GM21576 (cell line): ENCODE results near the gene YY1.
"Not testable (repeated sequence)": the region's sequence is repeated elsewhere in the genome, so short reads cannot be mapped to it uniquely, and the experiment has no call there.

ENCODE experiments used
- ATAC-seq: cut with Tn5 transposase; IDR thresholded peaks from one replicate; pipeline ENCODE4 v1.9.1; 2021; ENCODE audit warnings: mild to moderate bottlenecking, moderate library complexity; ENCODE audit not compliant: unreplicated experiment

The YY1 gene

DNA sequence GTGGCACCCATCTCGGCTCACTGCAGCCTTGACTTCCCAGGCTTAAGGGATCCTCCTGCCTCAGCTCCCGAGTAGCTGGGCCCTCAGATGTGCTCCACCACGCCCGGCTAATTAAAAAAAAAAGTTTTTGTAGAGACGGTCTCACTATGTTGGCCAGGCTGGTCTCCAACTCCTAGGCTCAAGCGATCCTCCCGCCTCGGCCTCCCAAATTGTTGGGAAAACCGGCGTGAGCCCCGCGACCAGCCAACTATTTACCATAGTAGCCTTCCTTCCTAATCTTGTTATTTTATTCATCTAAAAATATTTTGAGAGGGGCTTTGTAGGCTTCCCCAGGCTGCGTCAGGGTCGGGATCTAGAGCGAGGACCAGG lies 25.4 kb upstream of the YY1 start:
- no peak for ATAC-seq

DNA sequence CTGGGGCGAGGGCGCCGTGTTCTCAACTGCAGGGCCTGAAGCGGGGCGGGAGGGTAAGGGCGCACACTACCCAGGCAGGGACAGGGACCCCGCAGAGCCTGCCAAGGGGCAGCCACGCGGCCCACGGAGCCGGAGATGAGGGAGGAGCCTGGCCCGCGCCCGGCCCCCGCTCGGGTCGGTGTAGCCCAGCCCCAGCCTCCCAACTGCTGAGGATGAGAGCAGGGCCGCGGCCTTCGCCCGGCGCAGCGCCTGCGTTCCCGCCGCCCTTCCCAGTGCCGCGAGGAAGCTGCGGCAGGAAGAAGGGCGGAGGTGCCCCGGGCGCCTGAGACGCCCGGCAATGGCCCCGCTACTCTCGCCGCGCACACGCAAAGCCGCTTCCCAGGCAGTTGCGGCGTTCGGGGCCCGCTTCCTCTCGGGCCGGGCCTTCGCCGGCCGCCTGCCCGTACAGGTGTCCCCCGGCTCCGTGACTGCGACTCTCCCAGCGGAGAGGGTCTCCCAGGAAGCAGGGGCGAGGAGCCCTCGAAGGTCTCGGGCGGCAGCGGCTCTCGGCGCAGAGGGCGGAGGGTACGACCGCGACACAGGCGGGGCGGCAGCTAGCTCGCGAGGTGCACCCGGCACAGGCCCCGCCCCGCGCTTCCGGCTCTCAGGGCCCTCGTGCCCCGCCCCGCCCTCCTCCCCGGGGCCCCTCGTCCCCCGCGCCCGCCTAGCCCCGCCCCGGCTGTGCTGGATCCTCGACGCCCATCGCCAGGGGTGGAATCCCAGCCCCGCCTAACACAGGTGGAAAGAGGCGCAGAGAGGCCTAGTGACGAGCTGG lies 24.8 kb upstream of the YY1 start:
- ATAC-seq, result peak; percentile 93

DNA sequence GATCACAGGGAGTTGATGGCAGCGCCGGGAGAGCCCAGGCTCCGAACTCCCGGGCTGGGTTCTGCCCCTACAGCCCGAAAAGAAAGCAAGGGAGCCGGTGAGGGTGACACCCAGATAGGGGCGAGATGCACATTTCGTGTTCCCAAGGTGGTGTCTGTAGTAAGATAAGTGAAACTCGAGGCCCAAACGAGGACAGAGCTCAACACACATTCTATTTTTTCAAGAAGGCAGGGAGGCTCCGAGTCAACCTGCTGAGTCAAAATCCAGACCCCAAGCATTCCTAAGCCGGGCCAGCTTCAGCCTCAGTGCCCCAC lies 24.2 kb upstream of the YY1 start:
- no peak for ATAC-seq

DNA sequence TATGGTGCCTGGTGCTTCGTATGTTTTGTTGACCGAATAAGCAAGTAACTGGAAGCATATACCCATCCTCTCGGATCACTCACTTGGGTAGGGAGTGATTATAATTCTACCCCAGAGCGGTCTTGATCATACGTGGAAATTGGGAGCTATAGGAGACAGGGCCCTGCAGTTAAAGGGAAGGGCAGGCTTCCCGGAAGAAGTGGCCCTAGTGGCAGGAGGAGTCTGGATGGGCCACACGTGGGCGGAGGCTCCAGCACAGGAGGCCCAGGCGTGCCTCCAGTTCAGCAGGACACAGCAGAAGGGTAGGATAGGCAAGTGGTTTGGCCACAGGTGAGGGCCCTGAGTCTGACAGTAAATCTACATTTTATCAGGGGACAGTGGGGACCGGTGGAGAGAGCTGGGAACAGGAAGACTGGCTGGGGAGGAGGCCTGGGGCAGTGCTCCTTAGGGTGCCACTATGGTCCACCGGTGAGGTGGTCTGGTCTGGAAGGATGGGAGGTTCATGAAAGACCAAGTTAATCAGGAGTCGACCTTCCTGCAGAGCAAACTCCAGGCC lies 23.5 kb upstream of the YY1 start:
- no peak for ATAC-seq

DNA sequence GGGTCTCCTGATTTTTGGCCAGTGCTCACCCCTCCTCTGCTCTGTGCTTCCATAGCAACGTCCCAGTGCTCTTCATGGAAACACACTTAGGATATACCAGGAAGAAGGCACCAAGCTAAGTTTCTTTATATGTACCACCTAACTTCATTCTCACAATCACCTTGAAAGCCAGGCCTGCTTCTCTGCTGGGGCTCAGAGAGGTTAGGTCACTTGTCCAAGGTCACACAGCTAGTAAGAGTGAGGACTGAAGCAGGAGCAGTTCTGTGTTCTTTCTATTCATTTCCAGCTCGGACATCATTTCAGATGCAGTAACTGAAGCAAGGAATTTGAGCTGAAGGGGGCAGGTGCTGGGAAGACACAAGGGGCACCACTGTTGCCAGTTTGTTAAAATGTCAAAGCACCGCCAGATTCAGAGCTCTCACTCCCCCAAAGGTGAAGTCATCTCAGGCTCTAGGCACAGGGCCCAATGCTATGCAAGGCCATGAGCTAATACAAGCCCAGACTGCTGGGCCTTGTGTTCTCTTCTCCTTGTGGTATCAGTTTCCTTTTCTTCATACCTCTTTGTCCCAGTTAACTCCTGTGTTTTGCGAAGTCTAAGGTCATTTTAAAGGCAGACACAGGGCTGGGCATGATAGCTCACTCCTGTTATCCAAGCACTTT lies 19.7 kb upstream of the YY1 start:
- no peak for ATAC-seq

DNA sequence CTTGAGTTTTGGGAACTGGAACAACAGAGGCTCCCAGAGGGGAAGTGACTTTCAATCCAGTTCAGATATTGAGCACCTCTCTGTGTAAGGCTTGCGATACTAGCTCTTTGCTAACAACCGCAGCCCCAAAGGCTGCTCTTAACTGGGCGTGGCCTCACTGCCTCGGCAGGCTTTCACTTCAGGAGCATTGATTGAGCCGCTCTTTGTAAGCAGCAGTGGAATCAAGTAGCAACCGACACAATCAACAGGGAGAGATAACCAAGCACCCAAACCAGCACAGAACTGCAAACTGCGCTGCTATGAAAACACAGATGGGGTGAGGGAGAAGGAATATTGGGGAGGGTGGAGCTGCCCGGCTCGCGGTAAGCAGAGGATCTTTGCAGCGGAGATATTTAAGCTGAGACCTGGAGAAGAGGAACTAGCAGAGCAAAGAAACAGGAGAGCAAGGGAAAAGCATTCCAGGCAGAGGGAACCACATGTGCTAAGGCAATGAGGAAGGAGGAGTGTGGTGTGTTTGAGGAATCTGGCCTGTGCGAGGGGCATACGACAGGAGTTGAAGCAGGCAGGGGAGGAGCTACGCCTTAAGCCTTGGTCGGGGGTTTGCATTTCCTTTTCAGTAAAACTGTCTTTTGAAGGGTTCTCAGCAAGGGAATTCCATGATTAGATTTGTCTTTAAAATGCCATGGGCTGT lies 17.3 kb upstream of the YY1 start:
- peak; percentile 94 for ATAC-seq

DNA sequence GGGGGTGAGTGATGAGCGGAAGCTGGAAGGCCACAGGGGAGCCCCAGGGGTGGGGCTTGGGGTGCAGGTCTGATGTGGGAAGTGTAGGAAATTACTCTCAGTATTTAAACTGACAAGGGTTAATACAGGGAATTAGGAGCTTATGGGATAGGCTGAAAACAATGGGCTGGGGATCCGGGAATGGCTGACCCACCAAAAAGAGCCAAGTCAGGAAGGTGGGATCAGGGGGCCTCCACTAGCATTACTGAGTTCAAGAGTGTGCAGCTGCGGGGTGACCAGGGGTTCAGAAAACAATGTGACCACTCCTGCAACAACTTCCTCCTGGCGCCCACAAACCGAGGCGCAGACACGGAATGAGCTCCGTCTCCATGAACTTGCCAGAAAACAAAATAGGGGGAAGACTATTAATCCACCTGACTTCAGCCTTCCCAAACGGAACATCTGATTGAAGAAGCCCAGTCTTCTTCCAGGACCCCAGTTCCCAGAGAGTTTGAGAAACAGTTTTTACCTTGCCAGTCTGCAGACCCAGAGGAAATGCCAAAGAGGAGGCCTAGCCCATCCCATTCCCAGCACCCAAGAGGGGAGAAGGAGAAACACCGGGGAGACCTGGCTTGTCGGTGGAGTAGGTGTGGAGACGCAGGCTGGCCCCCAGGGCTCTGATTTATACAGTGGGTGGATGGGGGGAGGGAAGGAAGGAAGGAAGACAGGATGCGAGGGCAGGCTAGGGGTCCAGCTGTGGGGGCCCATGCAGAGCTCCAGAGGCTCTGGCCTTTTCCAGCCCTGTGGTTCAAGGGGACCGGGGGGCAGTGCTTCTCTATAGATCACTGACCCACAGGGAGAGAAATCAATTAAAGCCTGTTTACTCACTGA lies 16.5 kb upstream of the YY1 start:
- peak; percentile 32 for ATAC-seq

DNA sequence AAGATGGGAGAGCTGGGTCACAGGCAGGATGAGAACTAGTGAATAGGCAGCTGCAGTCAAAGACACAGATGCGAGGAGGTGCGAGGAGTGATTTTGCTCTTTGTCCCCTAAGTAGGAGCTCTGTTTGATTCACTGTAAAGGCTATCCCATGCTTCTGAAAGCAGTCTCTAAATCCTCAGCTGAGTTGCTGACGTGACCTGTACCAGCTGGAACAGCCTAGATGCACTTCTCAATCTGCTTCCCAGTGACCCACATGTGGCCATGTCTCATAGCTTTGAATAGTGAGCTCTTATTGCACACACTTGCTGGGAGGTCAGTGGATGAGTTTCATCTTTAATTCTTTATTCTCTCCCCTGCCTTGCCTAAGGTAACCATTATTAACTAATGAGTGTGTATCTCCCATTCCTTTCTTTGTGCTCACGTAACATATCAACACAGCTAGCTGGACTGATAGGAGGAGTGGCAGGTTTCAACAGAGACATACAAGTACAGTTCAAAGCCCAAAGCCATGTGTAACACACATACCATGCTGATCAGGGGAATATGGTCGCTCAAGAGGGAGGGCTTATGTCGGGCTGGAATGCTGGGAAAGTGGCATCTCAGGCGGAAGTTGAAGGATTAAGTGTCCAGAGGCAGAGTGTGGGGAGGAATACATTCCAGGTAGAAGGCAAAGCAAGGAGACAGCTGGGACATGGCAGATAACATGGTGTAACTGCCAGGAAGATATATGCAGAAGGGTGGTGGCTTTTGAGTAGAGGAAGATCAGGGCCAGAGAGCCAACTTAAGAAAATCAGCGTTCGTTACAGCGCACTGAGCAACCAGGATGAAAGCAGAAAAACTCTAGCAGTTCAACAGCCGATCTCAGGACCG lies 15.4 kb upstream of the YY1 start:
- no peak for ATAC-seq

DNA sequence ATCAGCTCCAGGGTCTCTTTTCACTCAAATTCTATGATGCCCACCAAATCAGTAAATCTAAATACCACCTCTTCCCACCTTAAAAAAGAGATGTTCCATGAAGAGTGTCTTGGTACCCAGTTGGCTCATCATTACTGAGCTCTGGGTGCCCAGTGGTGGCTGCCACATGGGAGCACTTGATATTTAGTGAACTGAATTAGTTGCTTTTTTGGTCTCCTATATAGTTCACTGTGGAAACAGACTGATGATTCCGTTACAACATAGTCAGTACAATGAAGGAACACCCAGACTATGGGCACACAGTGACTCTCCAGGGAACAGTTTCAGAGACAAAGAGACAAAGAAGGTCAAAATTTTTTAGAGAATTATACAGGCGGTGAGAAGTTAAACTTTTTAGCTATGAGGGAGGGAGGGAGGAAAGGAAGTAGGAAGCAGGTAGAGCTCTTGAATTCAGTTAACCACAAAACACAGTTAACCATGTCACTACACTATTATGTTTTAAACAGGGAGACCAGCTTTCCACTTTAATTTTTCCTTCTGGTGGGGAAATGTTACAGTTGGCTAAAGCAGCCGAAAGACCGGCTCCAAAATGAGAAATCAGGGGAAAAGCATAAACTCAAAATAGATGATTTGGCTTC lies 14.6 kb upstream of the YY1 start:
- no peak for ATAC-seq

DNA sequence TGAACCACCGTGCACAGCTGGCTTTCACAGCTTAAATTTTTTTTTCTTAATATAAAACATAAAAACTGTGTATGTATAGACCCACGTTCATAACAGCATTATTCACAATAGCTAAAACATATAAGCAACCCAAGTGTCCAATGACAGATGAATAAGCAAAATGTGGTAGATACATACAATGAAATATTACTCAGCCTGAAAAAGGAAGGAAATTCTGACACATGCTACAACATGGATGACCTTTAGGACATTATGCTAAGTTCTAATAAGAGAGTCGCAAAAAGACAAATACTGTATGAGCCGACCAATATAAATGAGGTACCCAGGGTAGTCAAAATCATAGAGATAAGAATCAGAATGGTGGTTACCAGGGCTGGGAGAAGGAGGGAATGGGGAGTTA lies 13.8 kb upstream of the YY1 start:
- ATAC-seq, result no peak

DNA sequence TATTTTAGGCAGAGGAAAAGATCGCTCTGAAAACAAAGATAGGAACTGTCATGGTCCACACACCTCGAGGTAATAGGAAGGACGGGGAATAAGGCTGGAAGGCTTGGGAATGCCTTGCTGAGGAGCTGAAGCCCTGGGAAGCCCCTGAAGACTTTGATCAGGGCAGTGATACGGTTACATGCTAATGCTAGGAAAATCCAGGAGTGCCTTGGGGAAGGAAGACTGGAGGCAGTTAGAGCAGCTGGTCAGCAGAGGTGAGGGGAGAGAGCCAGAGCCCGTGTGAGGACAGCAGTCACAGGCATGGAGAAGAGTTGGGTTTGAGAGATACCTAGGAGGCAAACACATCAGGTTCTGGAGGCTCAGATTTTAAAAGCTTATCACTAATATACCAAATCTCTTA lies 8.6 kb upstream of the YY1 start:
- ATAC-seq, result no peak

DNA sequence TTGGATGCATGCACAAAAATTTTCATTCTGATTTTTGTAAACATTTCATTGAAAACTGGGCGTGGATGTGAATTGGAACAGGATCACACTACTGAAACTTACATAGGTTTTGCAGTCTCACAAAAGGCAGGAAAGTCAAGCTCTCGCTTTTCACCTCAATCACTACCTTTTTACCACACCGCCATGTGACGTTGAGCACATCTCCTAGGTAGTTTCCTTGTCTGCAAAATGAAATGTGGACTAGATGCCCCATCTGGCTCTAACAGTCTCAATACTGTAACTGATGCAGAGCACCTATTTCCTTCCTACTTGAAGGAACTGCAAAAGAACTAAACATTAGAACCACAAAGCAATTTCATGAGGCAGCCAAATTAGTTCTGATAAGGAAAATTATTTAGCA lies 4.4 kb upstream of the YY1 start:
- no peak for ATAC-seq

DNA sequence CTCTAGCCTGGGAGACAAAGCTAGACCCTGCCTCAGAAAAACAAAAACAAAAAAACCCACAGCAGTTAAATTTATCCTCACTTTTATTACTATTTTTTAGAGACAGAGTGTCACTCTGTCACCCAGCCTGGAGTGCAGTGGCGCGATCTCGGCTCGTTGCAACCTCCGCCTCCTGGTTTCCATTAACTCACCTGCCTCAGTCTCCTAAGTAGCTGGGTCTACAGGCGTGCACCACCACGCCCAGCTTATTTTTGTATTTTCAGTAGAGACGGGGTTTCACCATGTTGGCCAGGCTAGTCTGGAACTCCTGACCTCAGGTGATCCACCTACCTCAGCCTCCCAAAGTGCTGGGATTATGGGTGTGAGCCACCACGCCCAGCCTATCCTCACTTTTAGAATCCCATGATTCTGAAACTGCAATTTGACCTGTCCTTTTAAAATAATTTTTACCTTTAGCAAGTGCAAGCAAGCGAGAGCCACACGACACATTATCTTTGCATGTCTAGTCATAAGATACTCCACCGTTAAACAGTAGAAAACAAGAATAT lies 2.6 kb upstream of the YY1 start:
- not testable (repeated sequence) for ATAC-seq

DNA sequence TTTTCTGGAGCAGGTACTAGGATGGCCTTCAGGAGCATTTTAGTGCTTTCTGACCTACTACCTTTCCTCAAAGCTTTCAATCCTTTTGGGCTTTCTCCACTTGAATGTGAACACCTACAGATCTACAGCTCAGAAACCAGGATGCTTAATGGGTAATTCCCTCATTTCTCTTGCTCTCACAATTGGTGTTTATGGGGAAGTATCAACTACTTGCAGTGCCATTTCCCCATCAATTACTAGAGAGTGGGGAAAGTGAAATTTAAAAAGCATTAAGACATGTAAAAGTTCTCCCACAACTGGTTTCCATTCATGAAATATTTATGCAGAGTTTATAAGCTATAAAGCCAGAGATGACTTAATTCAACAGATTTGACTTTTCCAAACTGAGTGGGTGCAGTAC lies 2.1 kb upstream of the YY1 start:
- no peak for ATAC-seq

DNA sequence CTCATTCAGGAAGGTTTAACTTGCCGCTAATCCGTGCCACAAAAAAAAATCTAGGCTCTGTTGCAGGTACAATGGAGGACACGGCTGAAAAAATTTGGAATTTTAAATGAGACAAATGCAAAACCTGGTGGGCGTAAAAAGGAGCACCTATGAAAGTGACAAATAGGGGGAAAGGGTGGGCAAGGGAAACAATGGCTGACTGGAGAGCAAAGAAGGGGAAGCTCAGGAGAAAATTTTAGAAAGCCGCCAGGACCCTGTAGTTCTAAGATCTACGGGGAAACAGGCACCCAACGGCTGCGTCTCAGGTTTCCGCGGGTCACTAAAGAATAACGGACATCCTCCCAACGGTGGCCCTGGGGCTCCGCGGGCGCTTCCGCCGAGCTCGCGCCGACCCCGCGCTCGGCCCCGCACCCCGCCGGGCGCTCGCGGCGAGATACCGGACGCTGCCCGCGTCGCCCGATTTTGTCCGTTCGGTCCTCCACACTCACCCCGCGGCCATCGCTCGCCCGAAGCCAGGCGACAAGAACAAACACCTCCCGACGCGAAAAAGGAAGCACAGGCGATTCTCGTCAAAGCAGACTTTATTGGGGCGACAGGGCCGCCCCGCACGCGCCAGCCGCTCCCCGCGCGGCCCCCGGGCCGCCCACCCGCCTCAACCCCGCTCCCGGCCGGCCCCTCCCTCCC lies 1.1 kb upstream of the YY1 start:
- no peak for ATAC-seq

DNA sequence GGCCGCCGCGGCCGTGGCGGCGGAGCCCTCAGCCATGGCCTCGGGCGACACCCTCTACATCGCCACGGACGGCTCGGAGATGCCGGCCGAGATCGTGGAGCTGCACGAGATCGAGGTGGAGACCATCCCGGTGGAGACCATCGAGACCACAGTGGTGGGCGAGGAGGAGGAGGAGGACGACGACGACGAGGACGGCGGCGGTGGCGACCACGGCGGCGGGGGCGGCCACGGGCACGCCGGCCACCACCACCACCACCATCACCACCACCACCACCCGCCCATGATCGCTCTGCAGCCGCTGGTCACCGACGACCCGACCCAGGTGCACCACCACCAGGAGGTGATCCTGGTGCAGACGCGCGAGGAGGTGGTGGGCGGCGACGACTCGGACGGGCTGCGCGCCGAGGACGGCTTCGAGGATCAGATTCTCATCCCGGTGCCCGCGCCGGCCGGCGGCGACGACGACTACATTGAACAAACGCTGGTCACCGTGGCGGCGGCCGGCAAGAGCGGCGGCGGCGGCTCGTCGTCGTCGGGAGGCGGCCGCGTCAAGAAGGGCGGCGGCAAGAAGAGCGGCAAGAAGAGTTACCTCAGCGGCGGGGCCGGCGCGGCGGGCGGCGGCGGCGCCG lies 381 bp downstream of the YY1 start:
- ATAC-seq, result no peak

DNA sequence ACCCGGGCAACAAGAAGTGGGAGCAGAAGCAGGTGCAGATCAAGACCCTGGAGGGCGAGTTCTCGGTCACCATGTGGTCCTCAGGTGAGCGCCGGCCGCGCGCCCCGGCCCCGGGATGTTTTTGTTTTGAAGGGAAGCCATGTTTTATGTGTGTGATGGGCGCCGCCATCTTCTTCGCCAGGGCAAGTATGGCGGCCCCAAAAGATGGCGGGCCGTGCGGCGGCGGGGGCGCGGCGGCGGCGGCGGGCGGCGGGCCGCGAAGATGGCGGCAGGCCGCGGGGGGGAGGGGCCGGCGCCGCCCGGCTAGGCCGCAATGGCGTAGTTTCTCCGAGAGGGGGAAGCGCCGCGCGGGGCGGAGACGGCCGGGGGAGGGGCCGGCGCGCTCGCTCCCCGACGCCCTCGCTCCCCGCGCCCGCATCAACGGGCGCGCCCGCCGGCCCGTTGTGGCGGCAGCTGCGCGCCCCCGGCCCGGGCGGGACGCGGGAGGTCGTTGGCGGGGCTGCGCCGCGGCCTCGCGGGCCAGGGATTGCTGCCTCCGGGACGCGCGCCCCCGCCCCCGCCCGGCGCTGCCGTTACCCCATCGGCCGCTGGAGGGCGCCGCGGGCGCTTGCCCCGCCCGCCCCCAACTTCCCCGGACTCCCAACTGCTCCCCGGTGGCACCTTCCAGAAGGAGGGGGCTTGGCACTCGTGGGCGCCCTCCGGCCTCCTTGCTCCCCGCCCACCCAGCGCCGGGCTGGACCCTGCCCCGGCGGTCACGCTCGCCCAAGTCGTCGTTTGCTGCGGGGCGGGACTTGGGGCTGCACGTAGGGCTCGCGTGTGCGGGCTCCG lies 1.1 kb downstream of the YY1 start:
- ATAC-seq, result peak; percentile 30
